Pericardium fibroblast (primary cell): ENCODE measurements around the gene CALU. TPM values are rescaled to one million over a fixed set of nuclear protein-coding genes. Genes with fewer than 3 reads are reported as not detected.

Experiments used
- total RNA-seq: library from RNA; depleted of rRNA; stranded (reverse); fragments of >200 nt; gene quantifications from 2 replicates; pipeline ENCODE4 v1.2.3, GENCODE V29; 2015

The CALU gene
- total RNA-seq: 393 and 490 TPM in 2 replicates

GRCh38 chr7:128739048-128739962 is at the start of gene CALU:
Gene CALU (plus strand): TSS chr7:128739359. CDS start chr7:128748584, 9,225 bp downstream.

GRCh38 chr7:128775744-128776474 is 36.8 kb downstream of the CALU start, which contains the start of gene OPN1SW:
Gene OPN1SW (minus strand): TSS chr7:128775794. CDS start chr7:128775781, 13 bp downstream.

GRCh38 chr7:128791121-128791971 is 52.2 kb downstream of the CALU start, which contains the start of gene CCDC136:
Gene CCDC136 (plus strand): TSS chr7:128791968. CDS start chr7:128792412, 444 bp downstream.

Other genes with a start within 250 kb of the CALU start
- gene GARIN1A, start 67.1 kb upstream of the CALU start, total RNA-seq: 0.23 and 0.51 TPM in 2 replicates
- gene OPN1SW, start 36.4 kb downstream of the CALU start, total RNA-seq: not detected in 2 replicates
- 0.77 and 5.5 TPM in 2 replicates for gene CCDC136, start 52.6 kb downstream of the CALU start, total RNA-seq
- gene FLNC, start 91.0 kb downstream of the CALU start, total RNA-seq: 112 and 168 TPM in 2 replicates
- 125 and 146 TPM in 2 replicates for gene ATP6V1F, start 123.5 kb downstream of the CALU start, total RNA-seq
- not detected in 2 replicates for gene KCP, start 171.3 kb downstream of the CALU start, total RNA-seq
- gene IRF5, start 198.6 kb downstream of the CALU start, total RNA-seq: not detected in 2 replicates